HUDEP-2 (cell line): ENCODE measurements around the gene MFN2.
"Not testable (repeated sequence)": the region's sequence is repeated elsewhere in the genome, so short reads cannot be mapped to it uniquely, and the experiment has no call there.

Experiments
- DNase-seq, 76 experiments: peaks; one replicate each; lab custom pipeline; 2025; ENCODE audit not compliant: unreplicated experiment in 76 of 76; lab: John Stamatoyannopoulos, UW

The MFN2 gene

DNA sequence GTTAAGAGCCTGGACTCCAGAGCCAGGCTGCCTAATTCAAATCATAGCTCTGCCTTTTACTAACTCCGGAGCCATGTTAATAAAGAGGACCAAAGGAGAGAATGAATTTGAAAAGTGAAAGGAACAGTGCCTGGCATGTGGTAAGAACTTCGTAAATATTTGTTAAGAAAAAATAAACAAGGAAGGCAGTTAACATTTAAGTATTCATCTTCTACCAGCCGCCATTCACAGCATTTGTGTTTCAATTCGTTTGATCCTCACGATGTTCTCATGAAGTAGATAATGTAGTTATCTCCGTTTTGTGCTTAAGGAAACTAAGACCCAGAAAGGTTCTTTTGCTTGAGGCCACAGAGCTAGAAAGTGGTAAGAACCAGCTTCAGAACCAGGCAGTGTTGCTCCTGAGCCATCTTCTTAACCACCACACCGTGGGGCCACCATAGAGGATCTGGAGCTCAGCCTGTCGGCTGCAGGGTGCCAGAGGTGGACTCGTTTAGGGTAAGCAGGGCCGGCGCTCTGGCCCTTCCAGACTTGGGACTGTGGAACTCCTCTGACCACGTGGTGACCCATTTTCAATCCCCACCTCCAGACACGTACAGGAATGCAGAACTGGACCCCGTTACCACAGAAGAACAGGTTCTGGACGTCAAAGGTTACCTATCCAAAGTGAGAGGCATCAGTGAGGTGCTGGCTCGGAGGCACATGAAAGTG is 11.9 kb downstream of the MFN2 start:
- no peak for DNase-seq

DNA sequence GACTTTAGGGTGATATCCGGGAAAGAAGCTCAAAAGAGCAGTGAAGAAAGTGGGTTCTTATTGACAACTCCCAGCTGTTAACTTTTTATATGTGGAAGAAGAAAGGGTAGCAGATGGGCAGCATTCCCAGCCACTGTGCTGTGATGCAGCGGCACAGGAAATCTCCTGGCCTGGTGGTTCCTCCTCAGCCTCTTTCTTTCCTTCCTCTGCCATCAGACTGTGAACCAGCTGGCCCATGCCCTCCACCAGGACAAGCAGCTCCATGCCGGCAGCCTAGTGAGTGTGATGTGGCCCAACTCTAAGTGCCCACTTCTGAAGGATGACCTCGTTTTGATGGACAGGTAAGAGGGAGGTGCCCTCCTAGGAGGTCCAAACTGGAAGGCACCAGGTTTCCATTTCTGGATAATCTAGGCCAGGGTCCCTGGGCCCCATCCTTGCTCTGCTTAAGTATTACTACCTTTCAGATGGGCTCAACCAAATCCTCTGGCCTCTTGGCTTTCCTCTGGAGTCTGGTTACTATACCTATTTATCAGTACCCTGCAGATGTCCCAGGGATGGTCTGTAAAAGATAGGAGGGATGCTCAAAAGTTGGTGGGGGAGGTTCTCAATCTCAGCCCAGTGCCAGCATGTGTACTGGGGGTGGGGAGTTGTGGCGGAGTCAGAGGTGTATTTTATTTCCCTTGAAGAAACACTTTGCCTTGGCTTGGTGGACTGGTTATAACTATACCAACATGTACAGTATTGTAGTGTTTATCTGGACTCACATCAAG is 17.0 kb downstream of the MFN2 start:
- peak in 5 of 76 experiments; percentile 4 to 20 (median 10) for DNase-seq

DNA sequence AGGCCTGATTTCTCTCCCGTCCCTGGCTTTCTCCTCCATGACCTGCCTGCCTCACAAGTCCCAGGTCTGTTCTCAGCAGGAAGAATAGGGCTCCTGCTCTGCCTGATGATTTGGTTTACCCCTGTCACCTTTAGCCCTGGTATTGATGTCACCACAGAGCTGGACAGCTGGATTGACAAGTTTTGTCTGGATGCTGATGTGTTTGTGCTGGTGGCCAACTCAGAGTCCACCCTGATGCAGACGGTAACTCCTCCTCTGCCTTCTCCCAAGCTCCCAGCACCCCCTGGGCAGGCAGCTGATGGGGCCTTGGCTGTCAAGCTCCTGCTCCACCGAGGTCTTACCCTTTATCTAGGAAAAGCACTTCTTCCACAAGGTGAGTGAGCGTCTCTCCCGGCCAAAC is 18.4 kb downstream of the MFN2 start:
- no peak for DNase-seq

DNA sequence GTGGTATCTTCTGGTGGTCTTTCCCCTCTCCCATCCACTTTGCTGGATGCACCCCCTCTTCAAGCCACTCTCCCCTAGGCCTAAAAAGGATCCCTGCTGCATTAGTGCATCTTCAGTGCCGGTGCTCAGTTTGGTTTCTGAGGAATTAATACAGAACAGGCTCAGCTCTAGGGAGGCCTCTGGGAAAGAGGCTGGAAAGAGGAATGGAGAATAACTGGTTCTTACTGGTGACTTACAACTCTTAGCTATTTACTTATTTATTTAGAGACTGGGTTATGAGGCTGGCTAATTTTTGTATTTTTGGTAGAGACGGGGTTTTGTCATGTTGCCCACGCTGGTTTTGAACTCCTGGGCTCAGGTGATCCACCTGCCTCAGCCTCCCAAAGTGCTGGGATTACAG is 19.0 kb downstream of the MFN2 start:
- DNase-seq = no peak

DNA sequence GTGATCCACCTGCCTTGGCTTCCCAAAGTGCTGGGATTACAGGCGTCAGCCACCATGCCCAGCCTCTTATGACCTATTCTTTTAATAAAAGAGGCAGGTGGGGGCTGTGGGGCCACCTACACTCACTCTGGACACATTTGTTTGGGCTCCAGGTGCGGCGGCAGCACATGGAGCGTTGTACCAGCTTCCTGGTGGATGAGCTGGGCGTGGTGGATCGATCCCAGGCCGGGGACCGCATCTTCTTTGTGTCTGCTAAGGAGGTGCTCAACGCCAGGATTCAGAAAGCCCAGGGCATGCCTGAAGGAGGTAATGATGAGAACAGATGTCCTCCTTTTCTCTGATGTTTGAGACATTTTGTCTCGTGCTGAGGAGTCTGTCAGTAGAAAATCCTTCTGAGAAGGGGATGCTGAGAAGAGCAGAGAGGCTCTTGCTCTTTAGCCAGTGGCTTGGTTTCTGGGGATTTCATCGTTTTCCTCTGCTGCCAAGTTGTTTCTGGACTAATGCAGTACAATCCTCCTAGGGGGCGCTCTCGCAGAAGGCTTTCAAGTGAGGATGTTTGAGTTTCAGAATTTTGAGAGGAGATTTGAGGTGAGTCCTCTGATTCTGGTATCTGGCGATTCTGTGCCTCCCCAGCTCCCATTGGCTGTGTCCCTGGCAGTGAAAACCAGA is 21.1 kb downstream of the MFN2 start:
- DNase-seq = peak in 11 of 76 experiments; percentile 6 to 54 (median 26)

DNA sequence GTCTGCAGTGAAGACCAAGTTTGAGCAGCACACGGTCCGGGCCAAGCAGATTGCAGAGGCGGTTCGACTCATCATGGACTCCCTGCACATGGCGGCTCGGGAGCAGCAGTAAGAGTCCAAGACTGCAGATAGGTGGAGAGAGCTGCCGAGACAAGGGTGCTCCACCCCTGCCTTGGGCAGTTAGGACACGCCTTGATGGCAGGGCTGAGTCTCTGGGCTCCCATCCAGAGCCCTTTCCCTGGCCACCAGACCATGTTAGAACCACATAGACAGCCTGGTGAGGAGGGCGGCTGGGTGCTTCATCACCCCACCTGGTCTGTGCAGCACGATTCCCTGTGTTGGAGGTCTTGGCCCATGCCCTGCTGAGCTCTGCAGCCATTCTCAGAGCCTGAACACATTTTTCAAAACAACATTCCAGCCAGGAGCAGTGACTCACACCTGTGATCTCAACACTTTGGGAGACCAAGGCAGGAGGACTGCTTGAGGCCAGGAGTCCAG is 21.8 kb downstream of the MFN2 start:
- peak in 63 of 76 experiments; percentile 5 to 87 (median 42) for DNase-seq

DNA sequence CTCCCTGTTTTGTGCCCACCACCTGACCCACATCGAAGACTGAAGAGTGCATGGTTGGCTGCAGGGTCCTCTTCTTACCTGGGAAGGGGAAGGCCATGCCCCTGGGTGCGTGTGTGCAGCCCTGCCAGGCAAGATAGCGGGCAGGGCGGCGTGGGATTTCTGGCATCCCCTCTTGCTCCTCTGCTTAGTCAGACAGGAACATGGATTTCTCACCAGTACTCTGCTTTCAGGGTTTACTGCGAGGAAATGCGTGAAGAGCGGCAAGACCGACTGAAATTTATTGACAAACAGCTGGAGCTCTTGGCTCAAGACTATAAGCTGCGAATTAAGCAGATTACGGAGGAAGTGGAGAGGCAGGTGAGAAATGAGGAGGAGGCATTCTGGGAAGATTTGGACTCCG is 23.5 kb downstream of the MFN2 start:
- no peak for DNase-seq

DNA sequence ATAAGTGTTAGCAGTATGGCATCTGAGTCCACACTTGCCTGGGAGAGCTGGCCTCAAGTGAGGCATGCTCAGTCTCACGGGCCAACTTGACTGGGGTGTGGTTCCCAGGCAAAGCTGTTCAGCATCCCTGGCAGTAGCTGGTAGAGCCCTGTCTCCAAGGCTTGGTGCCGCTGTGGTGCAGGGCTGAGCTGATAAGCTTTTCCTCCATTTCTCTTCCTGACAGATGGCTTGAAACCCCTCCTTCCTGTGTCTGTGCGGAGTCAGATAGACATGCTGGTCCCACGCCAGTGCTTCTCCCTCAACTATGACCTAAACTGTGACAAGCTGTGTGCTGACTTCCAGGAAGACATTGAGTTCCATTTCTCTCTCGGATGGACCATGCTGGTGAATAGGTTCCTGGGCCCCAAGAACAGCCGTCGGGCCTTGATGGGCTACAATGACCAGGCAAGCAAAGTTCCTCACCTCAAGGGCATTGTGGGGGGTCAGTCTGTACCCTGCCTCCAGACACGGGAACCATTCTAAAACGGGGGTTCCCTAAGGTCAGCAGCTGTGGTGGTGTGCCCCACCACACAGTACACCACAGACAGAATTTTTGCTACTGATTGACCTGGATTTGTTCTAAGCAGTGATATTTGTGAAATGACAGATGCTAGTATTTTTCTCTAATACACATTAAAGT is 25.4 kb downstream of the MFN2 start:
- DNase-seq = peak in 73 of 76 experiments; percentile 14 to 96 (median 84)

DNA sequence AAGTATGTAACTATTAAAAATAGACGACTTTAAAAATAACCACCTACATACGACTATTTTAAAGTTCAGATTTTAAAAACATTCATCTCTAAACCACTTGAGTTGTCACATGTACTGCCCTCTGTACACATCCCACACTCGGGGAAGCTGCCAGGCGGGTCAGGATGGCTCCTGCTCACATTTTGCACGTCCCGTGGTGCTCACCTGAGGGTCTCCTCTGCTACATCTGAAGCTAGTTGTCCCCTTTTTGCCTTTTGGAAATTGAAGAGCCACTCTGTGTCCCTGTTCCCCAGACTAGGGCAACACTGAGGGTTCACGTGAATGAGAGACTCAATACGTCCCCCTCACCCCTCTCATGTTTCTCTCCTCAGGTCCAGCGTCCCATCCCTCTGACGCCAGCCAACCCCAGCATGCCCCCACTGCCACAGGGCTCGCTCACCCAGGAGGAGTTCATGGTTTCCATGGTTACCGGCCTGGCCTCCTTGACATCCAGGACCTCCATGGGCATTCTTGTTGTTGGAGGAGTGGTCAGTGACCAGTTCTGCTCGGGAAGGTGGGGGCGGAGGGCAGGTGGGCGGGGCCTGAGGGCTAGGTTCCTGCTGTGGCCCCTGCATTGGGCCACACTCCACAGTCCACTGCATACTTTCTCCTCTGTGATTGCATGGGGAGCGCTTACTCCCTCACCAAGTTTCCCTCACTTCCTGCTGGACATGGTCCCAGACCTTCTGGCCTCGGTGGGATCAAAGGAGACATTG is 26.1 kb downstream of the MFN2 start:
- no peak for DNase-seq

DNA sequence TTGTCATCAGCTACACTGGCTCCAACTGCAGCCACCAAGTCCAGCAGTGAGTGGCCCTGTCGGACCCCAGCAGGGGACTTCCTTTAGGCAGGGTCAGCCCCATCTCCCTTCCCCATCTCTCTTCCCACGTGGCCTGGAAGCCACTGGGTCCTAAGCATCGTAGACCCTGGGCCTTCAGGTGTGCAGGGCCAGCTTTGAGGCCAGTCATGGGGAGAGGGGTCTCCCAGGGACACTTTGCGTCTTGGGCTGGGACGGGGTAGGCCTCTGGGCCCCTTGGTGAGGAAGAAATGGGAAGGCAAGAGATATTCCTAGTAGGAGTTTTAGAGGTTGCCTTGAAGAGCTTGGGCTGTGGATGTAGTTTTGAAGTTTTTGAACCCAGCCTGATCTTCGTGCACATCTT is 27.0 kb downstream of the MFN2 start:
- DNase-seq = no peak

DNA sequence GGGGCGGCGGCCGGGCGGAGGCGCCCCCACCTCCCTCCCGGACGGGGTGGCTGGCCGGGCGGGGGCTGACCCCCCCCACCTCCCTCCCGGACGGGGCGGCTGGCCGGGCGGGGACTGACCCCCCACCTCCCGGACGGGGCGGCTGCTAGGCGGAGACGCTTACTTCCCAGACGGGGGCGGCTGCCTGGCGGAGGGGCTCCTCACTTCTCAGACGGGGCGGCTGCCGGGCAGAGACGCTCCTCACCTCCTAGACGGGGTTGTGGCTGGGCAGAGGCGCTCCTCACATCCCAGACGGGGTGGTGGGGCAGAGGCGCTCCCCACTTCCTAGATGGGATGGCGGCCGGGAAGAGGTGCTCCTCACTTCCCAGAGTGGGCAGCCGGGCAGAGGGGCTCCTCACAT is 28.1 kb downstream of the MFN2 start:
- DNase-seq = not testable (repeated sequence)

DNA sequence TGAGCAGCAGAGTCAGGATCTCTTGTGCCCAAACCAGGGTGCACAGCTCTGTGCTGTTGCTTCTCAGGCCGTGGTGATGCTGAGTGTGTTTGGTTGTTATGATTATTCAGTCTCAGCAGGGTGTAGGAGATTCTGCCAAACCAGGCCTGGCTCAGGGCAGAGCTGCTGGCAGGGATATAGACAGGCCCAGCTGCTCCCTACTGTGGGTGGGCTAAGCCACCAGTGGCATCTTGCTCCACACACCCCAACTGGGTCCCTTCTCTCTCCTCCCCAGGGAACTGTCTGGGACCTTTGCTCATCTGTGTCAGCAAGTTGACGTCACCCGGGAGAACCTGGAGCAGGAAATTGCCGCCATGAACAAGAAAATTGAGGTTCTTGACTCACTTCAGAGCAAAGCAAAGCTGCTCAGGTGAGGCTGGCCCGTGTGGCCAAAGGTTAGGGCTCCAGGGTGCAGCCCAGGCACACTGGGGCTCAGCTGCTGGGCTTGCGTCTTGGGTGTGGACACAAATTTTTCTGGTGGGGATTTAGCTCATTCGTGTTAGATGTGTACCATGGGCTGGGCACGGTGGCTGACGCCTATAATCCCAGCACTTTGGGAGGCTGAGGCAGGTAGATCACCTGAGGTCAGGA is 29.2 kb downstream of the MFN2 start:
- no peak for DNase-seq

DNA sequence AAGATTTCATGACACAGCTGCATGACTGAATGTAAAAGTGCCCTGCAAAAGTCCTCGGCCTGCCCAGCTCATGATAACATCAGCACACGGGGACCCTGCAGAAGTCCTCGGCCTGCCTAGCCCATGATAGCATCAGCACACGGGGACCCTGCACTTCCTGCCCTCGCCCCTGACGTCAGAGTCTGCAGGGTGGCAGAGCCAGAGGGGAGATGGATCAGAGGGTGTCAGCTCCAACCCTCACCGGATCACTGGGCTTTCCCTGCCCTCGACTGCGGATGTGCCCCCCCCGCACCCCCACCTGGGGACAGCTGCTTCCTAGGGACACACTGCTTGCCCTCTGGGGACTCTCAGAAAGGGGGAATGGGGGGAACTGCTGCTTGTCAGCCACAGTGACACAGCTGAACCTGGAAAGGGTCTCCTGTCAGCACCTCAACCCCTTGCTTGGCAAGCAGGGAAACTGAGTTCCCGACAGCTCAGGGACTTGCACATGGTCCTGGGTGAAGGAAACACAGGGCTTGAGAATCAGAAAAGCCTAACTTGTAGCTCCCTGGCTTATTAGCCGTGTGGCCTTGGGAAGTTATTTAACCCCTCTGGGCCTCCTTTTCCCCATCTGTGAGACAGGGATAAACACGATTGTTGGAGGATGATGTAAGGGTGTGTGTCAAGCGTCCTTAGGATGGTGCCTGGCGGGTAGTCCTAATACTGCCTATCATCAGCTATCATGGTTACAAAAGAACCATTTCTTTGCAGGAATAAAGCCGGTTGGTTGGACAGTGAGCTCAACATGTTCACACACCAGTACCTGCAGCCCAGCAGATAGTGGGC is 30.7 kb downstream of the MFN2 start:
- DNase-seq = no peak

DNA sequence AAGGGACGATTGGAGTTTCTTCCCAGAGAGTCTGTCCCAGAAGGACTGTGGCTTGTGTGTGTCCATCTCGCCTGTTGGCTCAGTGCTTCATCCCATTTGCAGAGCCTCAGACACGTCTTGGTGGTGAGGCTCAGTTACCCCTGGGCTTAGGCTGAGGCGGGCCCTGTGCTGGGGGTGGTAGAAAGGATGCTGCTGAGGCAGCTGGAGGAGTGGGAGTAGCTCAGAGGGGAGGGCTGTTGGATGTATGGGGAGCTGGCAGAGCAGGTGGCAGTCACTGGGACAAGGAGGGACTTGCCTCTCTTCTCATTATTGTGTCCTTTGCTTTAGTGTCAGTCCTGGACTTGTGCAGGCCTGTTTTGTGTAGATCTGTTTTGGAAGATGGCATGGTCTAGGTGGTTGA is 31.8 kb downstream of the MFN2 start:
- no peak for DNase-seq

DNA sequence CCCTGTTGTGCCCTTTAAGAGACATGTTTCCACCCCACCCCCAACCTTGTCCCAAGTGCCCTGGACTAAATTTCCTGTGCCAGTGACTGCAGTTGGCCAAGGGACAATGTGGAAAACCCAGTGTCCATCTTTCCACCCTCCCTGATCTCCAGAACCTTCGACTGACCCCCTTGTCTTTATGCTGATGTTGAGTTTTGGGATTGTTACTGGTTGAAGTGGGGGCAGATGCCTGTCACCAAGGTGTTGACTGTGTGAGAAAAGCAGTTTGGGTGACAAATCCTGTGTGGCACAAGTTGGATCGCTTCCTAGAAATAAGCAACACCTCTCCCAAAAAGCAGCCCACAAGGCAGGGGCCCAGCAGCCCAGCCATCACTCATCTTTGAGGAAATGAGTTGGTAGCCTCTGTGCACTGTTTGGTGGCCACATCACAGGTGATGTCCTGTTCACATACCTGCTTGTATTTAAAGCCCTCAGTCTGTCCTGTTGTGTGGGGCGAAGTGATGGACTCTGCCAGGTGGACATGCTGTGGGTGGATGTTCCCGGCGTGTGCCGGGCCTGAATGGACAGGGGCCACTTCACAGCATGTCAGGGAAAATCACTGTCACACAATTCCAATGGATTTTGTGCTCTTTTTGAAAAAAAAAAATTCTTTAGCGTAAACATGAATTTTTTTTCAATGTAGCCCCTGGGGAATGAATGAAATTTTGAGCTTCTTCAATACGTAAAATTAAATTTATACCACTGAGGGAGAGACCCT is 32.5 kb downstream of the MFN2 start:
- DNase-seq = no peak

DNA sequence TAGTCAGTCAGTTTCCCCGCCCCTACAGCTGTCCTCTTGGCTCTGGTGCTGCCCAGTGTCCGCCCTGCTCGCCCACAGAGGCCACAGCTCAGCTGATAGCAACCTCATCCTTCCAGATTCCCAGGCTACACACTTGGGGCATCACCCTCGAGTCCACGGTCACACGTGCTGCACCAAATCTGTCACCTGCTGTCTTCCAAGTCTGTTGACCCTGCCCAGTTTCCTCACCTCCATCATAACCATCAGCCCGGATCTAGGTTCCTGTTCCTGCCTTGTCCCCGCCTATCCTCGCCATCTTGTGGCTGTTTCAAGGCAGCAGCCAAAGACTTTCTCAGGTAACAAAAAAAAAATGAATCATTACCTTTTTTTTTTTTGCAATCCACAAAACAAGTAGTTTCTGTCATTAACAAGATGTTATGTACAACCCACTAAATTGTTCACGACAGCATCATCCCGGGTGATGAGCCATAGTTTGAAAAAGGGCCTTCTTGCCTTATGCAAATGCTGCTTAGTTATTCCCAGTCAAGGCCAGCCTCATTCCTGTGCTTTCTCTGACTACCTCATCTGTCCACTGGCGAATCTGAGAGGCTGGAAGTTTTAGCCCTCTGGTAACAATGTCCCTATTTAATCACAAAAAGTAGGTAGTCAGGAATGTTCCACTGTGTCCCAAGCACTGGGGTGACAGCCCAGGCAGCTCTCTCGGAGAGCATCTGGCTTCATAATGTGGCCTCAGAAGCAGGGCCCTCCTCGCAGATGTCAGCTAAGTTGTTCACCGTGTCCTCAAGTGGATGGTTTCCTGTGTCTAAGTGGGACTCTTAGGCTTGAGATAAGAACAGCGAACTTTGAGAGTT is 34.1 kb downstream of the MFN2 start:
- DNase-seq = no peak

DNA sequence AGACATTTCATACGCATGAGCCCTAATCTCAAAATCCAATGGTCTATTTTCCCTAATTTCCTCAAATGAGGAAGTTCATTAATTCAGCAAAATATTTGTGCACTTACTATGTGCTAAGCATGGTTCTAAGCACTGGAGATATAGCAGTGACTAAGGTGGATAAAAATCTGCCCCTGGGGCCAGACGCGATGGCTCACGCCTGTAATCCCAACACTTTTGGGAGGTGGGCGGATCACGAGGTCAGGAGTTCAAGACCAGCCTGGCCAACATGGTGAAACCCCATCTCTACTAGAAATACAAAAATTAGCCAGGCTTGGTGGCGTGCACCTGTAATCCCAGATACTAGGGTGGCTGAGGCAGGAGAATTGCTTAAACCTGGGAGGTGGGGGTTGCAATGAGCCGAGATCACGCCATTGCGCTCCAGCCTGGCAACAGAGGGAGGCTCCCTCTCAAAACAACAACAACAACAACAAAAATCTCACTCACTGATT is 34.8 kb downstream of the MFN2 start:
- no peak for DNase-seq
